HG03520 (cell line): ENCODE measurements around the gene FGD2.

Experiments used
- ATAC-seq: cut with Tn5 transposase; IDR thresholded peaks from one replicate; pipeline ENCODE4 v1.9.1; 2021; ENCODE audit warnings: mild to moderate bottlenecking, moderate library complexity; ENCODE audit not compliant: unreplicated experiment

FGD2 gene

DNA sequence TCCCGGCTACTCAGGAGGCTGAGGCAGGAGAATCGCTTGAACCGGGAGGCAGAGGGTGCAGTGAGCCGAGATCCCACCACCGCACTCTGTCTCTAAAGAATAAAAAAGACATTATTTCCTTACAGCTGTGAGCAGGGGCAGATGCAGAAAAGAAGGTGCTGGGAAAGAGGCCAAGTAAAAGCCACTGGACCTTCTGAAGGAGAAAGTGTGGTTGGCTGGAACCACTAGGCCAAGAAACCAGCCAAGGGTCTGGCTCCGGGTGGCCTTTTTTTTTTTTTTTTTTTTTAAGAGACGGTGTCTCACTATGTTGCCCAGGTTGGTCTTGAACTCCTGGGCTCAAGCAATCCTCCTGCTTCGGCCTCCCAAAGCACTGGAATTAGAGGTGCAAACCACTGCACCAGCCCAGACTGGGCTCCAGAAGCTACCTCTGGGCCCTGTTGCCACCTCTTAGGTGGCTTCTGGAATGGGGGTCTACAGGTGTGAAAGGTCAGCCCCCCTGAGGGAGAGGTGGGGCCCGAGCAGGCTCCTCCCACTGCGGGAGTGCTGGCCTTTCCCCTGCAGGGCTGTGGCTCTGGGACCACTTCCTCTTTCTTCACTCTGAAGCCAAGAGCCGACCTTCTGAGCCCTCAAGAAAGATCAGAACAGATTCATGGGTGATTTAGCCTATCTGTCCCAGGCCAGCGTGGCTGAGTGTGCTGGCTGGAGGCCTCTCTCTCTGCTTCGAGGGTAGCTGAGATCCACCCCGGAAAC lies at the start of gene FGD2:
FGD2 (plus strand) TSS at position 595 of the 750 bp plus-strand sequence. CDS start 163 bp downstream, outside the sequence.
- ATAC-seq: peak; percentile 65

DNA sequence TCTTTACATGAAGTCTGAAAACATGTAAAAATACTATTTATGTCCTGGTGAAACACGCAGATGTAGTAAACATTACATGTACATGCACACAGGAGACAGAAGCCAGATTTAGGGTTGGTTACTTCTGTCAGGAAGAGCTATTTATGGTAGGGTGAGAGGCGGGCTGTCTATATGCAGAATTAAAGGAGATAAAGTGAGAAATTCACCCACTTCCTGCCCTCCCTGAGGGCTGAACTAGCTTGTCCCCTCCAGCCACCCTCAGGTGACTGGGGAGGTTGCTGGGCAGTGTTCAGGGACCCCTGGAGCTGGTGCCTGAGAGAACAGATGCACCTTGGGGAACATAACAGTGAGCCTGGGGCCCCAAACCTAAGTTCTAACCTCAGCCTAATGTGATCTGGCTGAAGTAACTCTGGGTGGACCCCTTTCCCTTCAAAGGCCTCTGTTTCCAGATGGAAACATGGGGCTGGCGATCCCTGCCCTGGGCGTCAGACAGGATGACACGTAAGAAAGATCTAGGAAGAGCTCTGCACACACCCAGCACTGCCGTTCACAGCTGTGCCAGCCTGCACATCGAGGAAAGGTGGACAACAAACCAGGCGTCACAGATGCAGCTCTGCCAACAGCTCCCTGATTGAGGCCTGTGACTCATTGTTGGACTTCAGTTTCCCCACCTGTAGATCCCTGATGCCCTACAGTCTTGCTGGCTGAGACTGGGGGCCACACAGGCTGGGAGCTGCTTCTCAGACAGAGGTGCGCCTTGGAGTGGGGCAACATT lies 49.6 kb upstream of the FGD2 start:
- no peak for ATAC-seq

- no peak for ATAC-seq
Measured at GRCh38 chr6:36956446-36956820, 49.0 kb upstream of the FGD2 start.

- no peak for ATAC-seq
Measured at GRCh38 chr6:36957773-36958271, 47.6 kb upstream of the FGD2 start.

- no peak for ATAC-seq
Measured at GRCh38 chr6:36958775-36959554, 46.5 kb upstream of the FGD2 start.

DNA sequence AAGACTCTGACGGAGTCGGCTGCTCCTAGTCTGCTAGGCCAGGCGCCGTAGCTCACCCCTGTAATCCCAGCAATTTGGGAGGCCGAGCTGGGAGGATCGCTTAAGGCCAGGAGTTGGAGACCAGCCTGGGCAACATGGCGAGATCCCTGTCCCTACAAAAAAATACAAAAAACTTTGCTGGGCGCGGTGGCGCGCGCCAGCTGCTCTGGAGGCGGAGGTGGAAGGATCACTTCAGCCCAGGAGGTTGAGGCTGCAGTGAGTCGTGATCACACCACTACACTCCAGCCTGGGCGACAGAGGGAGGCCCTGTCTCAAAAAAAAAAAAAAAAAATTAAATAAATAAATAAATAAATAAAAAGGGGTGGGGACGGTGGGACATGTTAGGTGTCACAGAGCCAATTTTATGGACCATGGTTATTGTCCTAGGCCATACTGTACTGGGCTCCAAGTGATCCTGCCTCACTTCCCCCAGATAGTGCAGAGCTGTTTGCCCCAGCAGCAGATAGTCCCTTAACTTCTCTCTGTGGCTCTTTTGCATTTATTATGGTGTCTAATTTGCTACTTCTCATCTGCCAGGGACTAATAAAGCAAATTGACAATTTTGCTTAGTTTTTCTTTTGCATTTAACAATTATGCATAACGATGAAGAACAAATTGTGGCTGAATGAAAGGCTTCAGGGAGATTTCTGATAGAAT lies 45.8 kb upstream of the FGD2 start:
- no peak for ATAC-seq

GRCh38 chr6:36961441-36962435 lies 43.7 kb upstream of the FGD2 start:
- no peak for ATAC-seq

GRCh38 chr6:36962874-36963273 lies 42.6 kb upstream of the FGD2 start:
- no peak for ATAC-seq

DNA sequence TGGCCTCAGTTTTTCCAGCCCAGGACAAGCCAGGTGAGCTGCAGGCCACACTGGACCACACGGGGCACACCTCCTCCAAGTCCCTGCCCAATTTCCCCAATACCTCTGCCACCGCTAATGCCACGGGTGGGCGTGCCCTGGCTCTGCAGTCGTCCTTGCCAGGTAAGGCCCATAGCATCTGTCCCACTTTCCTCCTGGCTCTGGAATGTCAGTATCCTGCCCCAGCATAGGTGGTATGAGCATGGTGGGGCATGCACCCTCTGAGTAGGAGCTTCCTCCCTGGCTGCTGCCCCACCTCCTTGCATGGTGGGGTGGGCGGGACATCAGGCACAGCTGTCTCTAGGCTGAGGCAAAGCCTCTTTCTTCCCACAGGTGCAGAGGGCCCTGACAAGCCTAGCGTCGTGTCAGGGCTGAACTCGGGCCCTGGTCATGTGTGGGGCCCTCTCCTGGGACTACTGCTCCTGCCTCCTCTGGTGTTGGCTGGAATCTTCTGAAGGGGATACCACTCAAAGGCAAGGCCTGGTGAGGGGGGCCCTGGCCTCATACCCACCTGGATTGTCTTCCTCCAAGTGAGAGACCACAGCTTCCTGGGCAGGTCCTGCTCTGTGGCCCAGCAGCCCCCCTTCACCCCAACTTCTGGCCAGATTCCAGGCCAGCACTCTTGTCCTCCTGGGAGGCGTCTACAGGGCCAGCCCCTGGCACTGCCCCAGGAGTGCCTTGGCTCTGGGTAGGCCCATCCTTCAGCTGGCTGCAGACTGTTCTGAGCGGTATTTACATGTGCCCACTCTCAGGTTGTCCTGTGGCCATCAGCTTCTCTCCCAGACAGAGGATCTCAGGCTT lies 41.8 kb upstream of the FGD2 start:
- ATAC-seq: no peak

GRCh38 chr6:36964349-36964748 lies 41.1 kb upstream of the FGD2 start:
- no peak for ATAC-seq

DNA sequence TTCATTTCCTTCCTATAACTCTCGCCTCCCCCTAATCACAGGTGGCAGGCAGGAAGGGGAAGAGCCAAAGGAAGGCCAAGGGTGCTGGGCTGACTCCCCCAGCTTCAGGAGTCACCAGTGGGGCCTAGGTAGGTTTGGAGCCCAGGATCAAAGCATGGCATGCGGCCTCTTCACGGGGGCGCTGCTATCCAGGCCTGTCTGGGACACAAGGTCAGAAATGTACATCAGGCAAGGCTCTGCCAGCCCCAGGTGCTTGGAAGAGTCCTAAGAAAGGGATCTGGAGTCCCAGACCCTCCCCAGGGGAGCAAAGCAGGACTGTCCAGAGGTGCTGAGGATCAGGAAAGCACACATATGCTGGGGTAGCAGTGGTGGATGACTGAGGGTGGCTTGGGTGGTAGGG lies 40.5 kb upstream of the FGD2 start:
- ATAC-seq: no peak

DNA sequence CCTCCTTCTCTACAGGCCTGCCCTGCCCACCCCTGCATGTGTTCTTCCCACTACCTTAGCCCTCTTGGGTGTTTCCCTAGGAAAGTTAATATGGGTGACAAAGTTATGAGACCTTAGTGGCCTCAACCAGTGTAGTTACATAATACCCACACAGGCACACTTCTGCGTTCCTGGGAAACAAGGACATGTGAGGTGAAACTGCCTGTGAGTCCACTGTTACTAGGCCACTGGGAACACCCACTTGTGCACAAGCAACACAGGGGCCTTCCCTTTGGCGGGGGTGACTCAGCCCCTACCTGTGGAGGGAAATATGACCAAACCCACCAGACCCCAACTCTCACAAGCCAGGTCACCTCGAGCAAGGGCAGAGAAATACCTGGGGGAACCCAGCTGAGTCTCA lies 38.2 kb upstream of the FGD2 start:
- no peak for ATAC-seq

- no peak for ATAC-seq
Measured at GRCh38 chr6:36967757-36968156, 37.7 kb upstream of the FGD2 start.

DNA sequence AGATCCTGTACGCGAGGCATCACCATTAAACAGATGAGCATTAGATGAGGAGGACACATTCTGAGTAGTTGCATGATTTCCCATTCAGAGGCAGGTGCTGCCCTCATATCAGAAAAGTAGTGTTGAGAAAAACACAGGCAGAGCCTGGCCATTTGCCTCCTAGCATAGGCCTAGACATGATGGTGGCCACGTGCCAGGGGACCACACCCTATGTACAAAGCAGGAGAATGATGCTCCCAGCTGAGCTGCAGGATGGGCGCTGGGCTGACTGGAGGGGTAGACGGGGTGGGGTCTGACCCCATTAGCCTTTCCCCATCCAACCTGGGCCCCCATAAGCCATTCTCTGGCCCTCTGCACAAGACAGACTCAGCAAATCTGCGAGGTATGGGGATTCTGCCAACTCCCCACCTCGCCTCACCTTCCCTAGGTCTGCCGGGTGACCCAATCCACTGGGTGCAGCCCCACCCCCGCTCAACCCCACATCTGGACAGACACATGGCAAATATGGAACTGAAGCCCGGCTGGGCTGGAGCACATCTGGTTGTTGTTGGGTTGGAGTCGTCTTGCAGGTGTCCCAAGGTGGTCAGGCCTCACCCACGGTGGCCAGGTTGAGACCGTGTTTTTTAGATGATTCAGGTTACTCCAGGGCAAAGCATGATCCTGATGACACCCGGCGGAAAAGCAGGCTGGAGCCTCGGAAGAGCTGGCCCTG lies 37.0 kb upstream of the FGD2 start:
- ATAC-seq: no peak

- no peak for ATAC-seq
Measured at GRCh38 chr6:36969240-36969691, 36.2 kb upstream of the FGD2 start.

- no peak for ATAC-seq
Measured at GRCh38 chr6:36969988-36970891, 35.2 kb upstream of the FGD2 start.
